ENCODE measurements around the gene ASXL1.
"Not testable (repeated sequence)": the region's sequence is repeated elsewhere in the genome, so short reads cannot be mapped to it uniquely, and the experiment has no call there.

Gene ASXL1

DNA sequence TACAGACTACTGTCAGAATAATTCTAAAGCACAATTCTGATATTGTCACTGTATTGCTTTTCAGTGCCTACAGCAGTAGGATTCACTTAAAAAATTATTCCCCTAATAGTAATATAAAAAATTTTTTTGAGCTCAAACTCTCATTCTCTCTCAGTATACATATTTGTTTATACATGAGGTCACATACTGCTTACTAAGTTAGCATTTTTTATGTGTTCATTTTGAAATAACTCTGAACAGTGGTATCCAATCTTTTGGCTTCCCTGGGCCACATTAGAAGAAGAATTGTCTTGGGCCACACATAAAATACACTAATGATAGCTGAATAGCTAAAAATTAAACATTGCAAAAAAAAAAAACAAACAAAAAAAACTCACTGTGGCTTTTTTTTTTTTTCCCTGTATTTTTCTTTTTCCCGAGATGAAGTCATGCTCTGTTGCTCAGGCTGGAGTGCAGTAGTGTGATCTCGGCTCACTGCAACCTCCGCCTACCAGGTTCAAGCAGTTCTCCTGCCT, 38.6 kb downstream of the ASXL1 start:
- in situ Hi-C loops (cut with HindIII; ENCODE audit: low sequenced_read_pairs): no loop called here

DNA sequence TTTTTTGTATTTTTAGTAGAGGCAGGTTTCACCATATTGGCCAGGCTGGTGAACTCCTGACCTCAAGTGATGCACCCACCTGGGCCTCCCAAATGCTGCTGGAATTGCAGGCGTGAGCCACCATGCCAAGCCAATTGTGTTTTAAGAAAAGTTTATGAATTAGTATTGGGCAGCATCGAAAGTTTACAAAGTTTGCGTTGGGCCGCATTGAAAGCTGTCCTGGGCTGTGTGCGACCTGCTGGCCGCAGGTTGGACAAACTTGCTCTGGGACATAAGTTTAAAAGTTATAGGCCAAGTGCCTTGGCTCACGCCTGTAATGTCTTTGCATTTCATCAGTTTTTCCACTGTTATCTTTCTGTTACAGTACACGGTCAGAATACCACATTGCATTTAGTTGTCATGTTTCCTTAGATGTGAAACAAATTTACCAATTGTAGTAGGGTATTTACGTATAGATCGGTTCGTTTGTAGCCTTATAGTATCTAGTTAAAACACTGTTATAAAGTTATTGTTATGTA, 39.5 kb downstream of the ASXL1 start:
- in situ Hi-C loops (cut with HindIII; ENCODE audit: low sequenced_read_pairs): no loop called here

DNA sequence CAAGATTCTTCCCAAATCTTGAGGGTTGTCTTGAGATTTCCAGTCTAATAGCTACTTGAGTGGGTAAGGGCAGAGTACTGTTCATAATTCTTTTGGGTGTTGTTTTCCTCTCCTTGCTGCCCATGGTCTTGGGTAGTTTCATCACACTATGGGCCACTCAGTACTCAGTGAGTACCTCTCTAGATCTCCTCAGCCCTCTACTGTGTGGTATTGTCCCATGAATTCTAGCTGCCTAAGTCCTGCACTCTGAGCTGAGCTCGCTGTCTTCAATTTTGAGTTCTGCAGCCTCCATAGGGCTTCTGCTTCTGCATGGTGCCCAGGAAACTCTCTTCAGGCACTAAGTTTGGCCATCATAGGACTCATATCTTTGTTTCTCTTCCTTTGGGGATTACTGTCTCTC, 42.3 kb downstream of the ASXL1 start:
- in situ Hi-C loops (cut with HindIII; ENCODE audit: low sequenced_read_pairs): no loop called here

DNA sequence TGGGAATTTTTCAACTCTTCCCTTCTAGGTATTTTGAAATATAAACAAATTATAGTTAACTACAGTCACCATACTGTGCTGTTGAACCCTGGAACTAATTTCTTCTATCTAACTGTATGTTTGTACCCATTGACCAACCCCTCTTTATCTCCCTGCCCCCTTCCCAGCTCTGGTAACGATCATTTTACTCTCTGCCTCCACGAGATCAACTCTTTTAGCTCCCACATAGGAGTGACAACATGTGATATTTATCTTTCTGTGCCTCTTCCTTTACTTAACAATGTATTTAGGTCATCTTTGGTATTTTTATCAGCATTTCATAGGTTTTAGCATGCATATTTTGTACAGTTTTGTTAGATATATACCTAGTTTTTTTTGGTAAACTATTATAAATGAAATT, 45.9 kb downstream of the ASXL1 start:
- in situ Hi-C loops (cut with HindIII; ENCODE audit: low sequenced_read_pairs): no loop called here

DNA sequence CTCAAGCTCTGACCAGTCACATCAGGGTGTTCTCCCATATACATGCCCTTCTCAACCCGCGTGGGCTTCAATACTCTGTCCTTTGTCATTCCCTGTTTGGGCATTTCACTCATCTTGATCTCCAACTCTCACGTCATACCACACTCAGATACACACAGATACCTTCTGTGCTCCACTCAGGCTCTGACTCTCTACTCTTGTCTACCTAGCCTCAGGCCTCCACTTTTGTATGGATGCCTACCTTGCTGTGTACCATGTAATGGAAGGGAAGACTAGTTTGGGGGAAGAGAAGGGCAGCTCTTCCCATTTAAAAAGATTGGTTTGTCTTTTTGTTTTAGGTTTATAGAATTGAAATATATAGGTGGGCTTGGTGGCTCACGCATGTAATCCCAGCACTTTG, 48.6 kb downstream of the ASXL1 start:
- in situ Hi-C loops (cut with HindIII; ENCODE audit: low sequenced_read_pairs): no loop called here

DNA sequence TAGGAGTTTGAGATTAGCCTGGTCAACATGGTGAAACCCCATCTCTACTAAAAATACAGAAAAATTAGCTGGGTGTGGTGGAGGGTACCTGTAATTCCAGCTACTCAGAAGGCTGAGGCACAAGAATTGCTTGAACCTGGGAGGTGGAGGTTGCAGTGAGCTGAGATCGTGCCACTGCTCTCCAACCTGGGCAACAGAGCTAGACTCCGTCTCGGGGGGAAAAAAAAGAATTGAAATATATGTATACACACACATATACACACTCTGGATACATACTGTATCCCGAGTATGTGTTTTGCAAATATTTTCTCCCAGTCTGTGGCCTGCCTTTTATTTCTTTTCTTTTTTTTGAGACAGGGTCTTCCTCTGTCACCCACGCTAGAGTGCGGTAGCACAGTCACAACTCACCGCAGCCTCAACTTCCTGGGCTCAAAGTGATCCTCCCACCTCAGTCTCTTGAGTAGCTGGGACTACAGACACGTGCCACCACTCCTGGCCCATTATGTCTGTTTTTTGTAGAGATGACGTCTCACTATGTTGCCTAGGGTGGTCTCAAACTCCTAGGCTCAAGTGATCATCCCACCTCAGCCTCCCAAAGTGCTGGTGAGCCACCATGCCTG, 49.1 kb downstream of the ASXL1 start:
- in situ Hi-C loops (cut with HindIII; ENCODE audit: low sequenced_read_pairs): not testable (repeated sequence)

DNA sequence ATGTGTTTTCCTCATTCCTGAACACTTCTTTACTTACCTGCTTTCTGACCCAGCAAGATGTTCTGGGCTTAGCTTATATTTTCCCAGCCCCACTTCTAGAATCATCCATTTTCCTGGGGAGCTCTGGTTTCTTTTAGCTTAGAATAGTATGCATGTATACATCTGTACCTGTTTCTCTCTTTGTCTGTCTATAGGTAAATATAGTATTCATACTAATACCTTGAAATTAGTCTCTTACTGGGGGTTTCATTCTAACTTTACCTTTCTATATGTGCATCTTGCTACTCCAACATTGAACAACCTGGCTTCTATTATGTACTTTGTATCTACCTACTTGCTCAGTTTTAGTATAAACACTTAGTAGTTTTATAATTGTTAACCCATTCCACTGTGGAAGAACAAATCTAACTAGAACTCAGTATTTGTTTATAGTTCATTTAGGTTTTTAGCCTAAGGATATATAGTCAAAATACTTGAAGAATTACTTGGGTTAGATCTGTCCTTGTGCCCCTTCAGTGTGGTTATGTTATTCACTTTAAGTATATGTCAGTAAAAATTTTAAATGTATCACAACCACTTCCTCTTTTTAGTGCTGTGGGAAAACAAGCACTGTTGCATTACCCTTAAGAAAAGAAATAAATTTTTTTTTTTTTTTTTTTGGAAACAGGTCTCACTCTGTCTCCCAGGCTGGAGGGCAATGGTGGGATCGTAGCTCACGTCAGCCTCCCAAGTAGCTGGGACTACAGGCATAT, 54.0 kb downstream of the ASXL1 start:
- in situ Hi-C loops (cut with HindIII; ENCODE audit: low sequenced_read_pairs): no loop called here

DNA sequence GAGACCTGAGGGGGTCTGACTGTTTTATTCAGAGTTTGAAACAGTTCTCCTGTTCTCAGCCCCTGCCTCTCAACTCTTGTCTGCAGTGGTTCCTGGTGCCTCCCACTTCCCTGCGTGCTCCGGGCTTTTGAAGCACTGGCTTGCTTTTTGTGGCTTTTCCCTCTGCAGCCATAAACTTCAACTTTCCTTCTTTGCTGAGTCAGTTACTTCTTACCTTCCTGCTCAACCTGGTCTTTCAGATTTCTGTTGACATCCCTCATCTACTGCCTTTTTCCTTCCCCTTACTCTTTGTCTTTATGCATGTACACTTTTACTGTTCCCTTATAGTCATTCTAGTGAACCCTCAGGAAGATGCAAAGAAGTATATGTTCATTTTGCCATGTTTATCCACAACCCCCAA, 57.4 kb downstream of the ASXL1 start:
- in situ Hi-C loops (cut with HindIII; ENCODE audit: low sequenced_read_pairs): no loop called here

DNA sequence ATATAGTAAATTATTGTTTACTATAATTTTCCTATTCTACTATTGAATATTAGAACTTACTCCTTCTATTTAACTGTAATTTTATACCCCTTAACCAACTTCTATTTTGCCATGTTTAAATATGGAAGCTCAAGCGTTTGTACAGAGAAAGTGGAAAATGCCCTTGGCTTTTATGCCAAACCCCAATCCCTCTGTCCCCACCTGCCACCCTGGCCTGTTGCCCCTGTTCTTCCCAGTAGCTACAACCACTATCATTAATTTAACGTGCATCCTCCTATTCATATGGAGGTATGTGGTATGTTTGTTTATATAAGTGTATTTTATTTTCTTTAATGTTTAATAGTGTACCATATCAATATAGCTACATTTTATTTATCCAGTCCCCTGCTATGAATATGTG, 58.1 kb downstream of the ASXL1 start:
- in situ Hi-C loops (cut with HindIII; ENCODE audit: low sequenced_read_pairs): no loop called here

DNA sequence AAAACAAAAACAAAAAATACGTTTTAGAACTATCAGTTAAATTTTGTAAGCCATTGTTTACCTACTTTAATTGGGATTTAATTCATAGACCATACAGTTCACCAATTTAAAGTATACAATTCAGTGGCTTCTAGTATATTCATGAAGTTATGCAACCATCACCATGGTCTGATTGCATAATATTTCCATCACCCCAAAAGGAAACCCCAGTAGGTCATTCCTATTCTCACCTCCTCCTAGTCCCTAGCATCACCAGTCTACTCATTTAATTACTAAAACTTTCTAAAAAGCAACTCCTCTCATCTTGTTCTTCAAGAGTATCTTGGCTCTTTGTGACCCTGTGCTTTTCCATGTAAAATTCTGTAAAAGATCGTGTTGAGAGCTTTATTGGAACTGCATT, 60.2 kb downstream of the ASXL1 start:
- in situ Hi-C loops (cut with HindIII; ENCODE audit: low sequenced_read_pairs): no loop called here

DNA sequence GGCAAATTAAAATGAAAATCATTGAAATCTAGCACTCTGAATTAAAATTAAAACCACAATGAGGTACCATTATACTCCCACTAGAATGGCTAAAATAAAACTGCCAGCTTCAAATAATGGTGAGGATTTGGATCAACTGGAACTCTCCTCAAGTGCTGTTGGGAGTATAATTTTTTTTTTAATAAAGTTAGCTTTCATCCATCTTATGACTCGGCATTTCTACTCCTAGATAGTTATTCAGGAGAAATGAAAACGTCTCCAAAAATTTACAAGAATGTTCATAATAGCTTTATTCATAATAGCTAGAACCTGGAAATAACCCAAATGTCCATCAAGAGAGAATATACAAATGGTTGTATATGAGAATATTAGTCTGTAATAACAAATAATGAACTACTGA, 63.2 kb downstream of the ASXL1 start:
- in situ Hi-C loops (cut with HindIII; ENCODE audit: low sequenced_read_pairs): loop anchor here (10.0 kb wide), 1 partner anchor 46 kb away; no protein-coding TSS in a partner anchor

DNA sequence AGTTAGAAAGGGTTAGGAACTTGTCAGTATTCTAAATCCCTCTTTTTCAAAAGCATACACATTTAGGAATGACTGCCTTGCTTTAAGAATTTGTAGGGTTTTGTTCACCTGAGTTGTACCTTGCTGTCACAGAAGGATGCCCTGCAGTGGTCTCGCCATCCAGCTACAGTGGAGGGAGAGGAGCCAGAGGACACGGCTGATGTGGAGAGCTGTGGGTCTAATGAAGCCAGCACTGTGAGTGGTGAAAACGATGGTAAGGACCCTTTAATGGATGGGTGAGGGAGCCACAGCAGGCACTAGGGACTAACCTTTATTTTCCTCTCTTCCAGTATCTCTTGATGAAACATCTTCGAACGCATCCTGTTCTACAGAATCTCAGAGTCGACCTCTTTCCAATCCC, 69.9 kb downstream of the ASXL1 start:
- in situ Hi-C loops (cut with HindIII; ENCODE audit: low sequenced_read_pairs): loop anchor here (10.0 kb wide), 1 partner anchor 53 kb away; no protein-coding TSS in a partner anchor

DNA sequence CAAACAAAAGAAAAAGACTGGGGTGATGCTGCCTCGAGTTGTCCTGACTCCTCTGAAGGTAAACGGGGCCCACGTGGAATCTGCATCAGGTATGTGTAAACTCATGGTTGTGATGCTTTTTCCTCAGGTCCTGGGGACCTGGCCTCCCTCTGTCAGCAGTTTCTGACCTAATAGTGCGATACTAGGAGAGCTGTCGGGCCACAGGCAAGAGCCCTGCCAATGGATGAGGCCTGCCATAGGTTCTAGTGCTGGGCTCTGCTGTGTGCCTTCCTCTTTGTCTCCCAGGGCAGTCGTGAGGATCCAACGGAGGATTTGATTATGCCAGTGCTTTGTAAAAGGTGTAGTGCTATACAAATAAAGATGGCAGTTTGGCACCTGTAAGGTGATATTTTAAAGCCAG, 71.2 kb downstream of the ASXL1 start:
- in situ Hi-C loops (cut with HindIII; ENCODE audit: low sequenced_read_pairs): loop anchor here (10.0 kb wide), 1 partner anchor 55 kb away; no protein-coding TSS in a partner anchor

DNA sequence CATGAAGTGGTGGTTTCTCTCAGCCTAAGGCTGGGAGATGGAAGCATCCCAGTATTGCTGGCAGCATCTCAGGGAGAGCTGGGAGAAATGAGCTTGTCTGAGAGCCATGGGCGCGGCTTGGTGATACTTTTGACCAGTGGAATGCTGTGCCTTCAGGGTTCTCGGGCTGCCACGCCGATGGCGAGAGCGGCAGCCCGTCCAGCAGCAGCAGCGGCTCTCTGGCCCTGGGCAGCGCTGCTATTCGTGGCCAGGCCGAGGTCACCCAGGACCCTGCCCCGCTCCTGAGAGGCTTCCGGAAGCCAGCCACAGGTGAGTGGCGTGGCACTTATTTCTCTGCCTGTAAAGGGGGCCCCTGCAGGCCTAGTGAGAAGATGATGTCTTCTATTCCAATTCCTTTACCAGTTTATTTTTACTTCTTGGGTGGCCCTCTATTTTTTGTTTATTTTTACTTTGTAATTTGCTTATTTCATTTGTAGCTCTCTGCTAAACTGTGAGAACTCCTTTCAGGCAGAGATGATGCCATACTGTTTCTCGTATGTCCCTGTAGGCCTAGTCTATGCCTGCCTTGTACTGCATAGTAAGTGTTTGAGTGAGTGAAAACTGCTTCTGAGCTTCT, 71.7 kb downstream of the ASXL1 start:
- in situ Hi-C loops (cut with HindIII; ENCODE audit: low sequenced_read_pairs): loop anchor here (10.0 kb wide), 1 partner anchor 55 kb away; no protein-coding TSS in a partner anchor

DNA sequence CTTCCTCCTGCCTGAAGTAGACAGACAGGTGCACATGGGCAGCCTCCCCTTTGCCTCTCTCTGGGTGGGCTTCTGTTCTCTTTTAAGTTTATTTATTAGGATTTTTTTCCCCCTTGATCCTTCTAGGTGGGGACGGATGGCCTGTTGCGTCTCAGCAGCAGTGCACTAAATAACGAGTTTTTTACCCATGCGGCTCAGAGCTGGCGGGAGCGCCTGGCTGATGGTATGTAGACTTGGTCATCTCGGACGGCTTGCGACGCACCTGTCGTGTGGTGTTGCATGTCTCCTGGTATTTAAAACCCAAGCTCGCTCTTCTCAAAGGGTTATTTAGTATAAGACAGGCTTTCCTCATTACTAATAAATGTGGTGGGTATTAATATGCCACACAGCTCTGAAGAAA, 73.3 kb downstream of the ASXL1 start:
- in situ Hi-C loops (cut with HindIII; ENCODE audit: low sequenced_read_pairs): no loop called here

DNA sequence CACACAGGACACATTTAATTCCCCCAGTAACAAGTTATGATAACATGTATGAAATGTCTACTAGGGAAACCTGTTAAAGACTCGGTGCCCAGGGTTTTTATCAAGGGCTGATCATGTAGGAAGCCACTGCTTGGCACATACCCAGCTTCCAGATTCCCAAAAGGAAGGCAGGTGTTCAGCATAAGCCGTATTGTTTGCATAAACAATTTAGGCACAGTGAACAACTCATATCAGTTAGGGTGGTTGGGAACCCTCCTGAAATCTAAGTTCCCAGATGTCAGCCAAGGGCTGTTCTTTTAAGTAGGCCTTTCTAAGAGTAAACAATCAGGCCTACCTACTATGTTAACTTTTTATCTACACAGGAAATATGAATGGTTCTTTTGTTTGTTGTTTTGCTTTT, 74.1 kb downstream of the ASXL1 start:
- in situ Hi-C loops (cut with HindIII; ENCODE audit: low sequenced_read_pairs): no loop called here

DNA sequence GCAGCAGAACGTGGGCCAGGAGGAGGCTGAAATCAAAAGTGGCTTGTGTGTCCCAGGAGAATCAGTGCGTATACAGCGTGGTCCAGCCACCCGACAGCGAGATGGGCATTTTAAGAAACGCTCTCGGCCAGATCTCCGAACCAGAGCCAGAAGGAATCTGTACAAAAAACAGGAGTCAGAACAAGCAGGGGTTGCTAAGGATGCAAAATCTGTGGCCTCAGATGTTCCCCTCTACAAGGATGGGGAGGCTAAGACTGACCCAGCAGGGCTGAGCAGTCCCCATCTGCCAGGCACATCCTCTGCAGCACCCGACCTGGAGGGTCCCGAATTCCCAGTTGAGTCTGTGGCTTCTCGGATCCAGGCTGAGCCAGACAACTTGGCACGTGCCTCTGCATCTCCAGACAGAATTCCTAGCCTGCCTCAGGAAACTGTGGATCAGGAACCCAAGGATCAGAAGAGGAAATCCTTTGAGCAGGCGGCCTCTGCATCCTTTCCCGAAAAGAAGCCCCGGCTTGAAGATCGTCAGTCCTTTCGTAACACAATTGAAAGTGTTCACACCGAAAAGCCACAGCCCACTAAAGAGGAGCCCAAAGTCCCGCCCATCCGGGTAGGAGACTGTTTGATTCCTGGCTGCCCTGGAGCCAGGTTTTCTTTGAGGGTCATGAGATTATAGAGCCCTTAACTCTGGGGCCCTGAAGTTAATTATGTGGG, 75.3 kb downstream of the ASXL1 start:
- in situ Hi-C loops (cut with HindIII; ENCODE audit: low sequenced_read_pairs): no loop called here

DNA sequence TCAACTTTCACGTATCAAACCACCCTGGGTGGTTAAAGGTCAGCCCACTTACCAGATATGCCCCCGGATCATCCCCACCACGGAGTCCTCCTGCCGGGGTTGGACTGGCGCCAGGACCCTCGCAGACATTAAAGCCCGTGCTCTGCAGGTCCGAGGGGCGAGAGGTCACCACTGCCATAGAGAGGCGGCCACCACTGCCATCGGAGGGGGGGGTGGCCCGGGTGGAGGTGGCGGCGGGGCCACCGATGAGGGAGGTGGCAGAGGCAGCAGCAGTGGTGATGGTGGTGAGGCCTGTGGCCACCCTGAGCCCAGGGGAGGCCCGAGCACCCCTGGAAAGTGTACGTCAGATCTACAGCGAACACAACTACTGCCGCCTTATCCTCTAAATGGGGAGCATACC, 76.3 kb downstream of the ASXL1 start:
- in situ Hi-C loops (cut with HindIII; ENCODE audit: low sequenced_read_pairs): no loop called here

DNA sequence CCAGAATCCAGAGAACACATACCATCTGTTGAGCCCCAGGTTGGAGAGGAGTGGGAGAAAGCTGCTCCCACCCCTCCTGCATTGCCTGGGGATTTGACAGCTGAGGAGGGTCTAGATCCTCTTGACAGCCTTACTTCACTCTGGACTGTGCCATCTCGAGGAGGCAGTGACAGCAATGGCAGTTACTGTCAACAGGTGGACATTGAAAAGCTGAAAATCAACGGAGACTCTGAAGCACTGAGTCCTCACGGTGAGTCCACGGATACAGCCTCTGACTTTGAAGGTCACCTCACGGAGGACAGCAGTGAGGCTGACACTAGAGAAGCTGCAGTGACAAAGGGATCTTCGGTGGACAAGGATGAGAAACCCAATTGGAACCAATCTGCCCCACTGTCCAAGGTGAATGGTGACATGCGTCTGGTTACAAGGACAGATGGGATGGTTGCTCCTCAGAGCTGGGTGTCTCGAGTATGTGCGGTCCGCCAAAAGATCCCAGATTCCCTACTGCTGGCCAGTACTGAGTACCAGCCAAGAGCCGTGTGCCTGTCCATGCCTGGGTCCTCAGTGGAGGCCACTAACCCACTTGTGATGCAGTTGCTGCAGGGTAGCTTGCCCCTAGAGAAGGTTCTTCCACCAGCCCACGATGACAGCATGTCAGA, 77.4 kb downstream of the ASXL1 start:
- in situ Hi-C loops (cut with HindIII; ENCODE audit: low sequenced_read_pairs): no loop called here

DNA sequence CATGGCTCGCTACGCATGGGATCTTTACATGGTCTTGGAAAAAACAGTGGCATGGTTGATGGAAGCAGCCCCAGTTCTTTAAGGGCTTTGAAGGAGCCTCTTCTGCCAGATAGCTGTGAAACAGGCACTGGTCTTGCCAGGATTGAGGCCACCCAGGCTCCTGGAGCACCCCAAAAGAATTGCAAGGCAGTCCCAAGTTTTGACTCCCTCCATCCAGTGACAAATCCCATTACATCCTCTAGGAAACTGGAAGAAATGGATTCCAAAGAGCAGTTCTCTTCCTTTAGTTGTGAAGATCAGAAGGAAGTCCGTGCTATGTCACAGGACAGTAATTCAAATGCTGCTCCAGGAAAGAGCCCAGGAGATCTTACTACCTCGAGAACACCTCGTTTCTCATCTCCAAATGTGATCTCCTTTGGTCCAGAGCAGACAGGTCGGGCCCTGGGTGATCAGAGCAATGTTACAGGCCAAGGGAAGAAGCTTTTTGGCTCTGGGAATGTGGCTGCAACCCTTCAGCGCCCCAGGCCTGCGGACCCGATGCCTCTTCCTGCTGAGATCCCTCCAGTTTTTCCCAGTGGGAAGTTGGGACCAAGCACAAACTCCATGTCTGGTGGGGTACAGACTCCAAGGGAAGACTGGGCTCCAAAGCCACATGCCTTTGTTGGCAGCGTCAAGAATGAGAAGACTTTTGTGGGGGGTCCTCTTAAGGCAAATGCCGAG, 78.2 kb downstream of the ASXL1 start:
- in situ Hi-C loops (cut with HindIII; ENCODE audit: low sequenced_read_pairs): no loop called here

Data from DLD1 (cell line).